CD14-positive monocyte (primary cell): ENCODE data around the gene MRPL48. TPM values are rescaled to one million over a fixed set of nuclear protein-coding genes. Genes with fewer than 3 reads are reported as not detected.

Experiments
- DNase-seq, 3 donors: peaks; one replicate each; pipeline ENCODE4 v3.0.0-alpha.2; 2011 to 2022
- H2AFZ ChIP-seq: 2 replicates; pipeline ENCODE4 v1.6.0; 2012; ENCODE audit warnings: mild to moderate bottlenecking, low read depth, low read length, inconsistent platforms; ENCODE audit not compliant: insufficient read depth, poor library complexity, severe bottlenecking
- H3K27ac ChIP-seq, 2 donors: 1 replicate in 1 of 2; 2 replicates in 1 of 2; pipeline ENCODE4 v1.5.1; 2012 to 2013; ENCODE audit warnings: low read length in 2 of 2, control low read depth in 1 of 2, inconsistent platforms in 1 of 2, low read depth in 1 of 2, mild to moderate bottlenecking in 1 of 2
- H3K27me3 ChIP-seq, 2 donors: one replicate each; pipeline versions ENCODE4 v1.6.0 to v1.6.1; 2011 to 2013; ENCODE audit warnings: low read length in 2 of 2; ENCODE audit not compliant: control insufficient read depth in 2 of 2, insufficient read depth in 2 of 2
- H3K36me3 ChIP-seq, 2 donors: replicated peaks in 1 of 2; 1 replicate in 1 of 2; 2 replicates in 1 of 2; pipeline versions ENCODE4 v1.5.1 to v1.6.1; 2012 to 2013; ENCODE audit warnings: low read length in 2 of 2, control low read depth in 1 of 2, inconsistent platforms in 1 of 2, mild to moderate bottlenecking in 1 of 2; ENCODE audit not compliant: insufficient read depth in 2 of 2, control insufficient read depth in 1 of 2
- H3K4me1 ChIP-seq, 2 donors: 1 replicate in 1 of 2; 2 replicates in 1 of 2; pipeline versions ENCODE4 v1.5.1 to v1.6.1; 2012 to 2013; ENCODE audit warnings: low read length in 2 of 2, control low read depth in 1 of 2, inconsistent platforms in 1 of 2, mild to moderate bottlenecking in 1 of 2, moderate library complexity in 1 of 2; ENCODE audit not compliant: insufficient read depth in 2 of 2, control insufficient read depth in 1 of 2
- H3K4me2 ChIP-seq: replicated peaks from 2 replicates; pipeline ENCODE3; 2012; ENCODE audit warnings: low read length, moderate library complexity, mild to moderate bottlenecking; ENCODE audit not compliant: poor library complexity, severe bottlenecking; ENCODE audit errors: extremely low read depth
- H3K4me3 ChIP-seq, 3 experiments: fragments of 200-600 bp in 1 of 3; sonication (generic) in 1 of 3; replicated peaks in 1 of 3; 1 replicate in 2 of 3; 2 replicates in 1 of 3; pipeline ENCODE4 v1.5.1; 2011 to 2013; ENCODE audit warnings: low read length in 3 of 3, mild to moderate bottlenecking in 3 of 3, control low read depth in 2 of 3, low read depth in 2 of 3, inconsistent platforms in 1 of 3, moderate library complexity in 1 of 3
- H3K79me2 ChIP-seq: 2 replicates; pipeline ENCODE4 v1.6.0; 2012; ENCODE audit warnings: mild to moderate bottlenecking, control low read depth, inconsistent platforms, low read length, moderate library complexity; ENCODE audit not compliant: insufficient read depth
- H3K9ac ChIP-seq: 2 replicates; pipeline ENCODE4 v1.6.0; 2017; ENCODE audit warnings: low read length, mild to moderate bottlenecking; ENCODE audit not compliant: insufficient read depth, poor library complexity, severe bottlenecking
- H3K9me3 ChIP-seq, 2 donors: replicated peaks in 1 of 2; 1 replicate in 1 of 2; 2 replicates in 1 of 2; pipeline versions ENCODE4 v1.5.1 to v1.6.1; 2012 to 2013; ENCODE audit warnings: low read length in 2 of 2, control low read depth in 1 of 2; ENCODE audit not compliant: control insufficient read depth in 1 of 2, insufficient read depth in 1 of 2
- H4K20me1 ChIP-seq: 2 replicates; pipeline ENCODE4 v1.6.0; 2012; ENCODE audit warnings: mild to moderate bottlenecking, low read length, control low read depth, moderate library complexity; ENCODE audit not compliant: insufficient read depth
- H3K27ac Mint-ChIP-seq, 7 donors: one replicate each; pipeline ENCODE4 v1.8.0; 2020; ENCODE audit warnings: mild to moderate bottlenecking in 7 of 7, mixed read lengths in 7 of 7, moderate library complexity in 6 of 7, inconsistent platforms in 2 of 7
- H3K27me3 Mint-ChIP-seq, 3 donors: one replicate each; pipeline ENCODE4 v1.8.0; 2021 to 2022; ENCODE audit warnings: low read depth in 3 of 3, mild to moderate bottlenecking in 3 of 3, mixed read lengths in 3 of 3, moderate library complexity in 3 of 3, inconsistent platforms in 1 of 3
- H3K36me3 Mint-ChIP-seq, 2 donors: one replicate each; pipeline ENCODE4 v1.8.0; 2020; ENCODE audit warnings: mixed read lengths in 2 of 2, inconsistent platforms in 1 of 2, mild to moderate bottlenecking in 1 of 2
- H3K4me1 Mint-ChIP-seq: one replicate; pipeline ENCODE4 v1.8.0; 2020; ENCODE audit warnings: mild to moderate bottlenecking, mixed read lengths
- H3K4me3 Mint-ChIP-seq, 2 donors: one replicate each; pipeline ENCODE4 v1.8.0; 2020; ENCODE audit warnings: mild to moderate bottlenecking in 2 of 2, mixed read lengths in 2 of 2, moderate library complexity in 1 of 2
- H3K9me3 Mint-ChIP-seq, 7 donors: one replicate each; pipeline ENCODE4 v1.8.0; 2020 to 2022; ENCODE audit warnings: mixed read lengths in 7 of 7, mild to moderate bottlenecking in 6 of 7, moderate library complexity in 6 of 7, inconsistent platforms in 2 of 7
- WGBS: methylation state at CpG from one replicate; pipeline ENCODE4 v1.1.5; 2013; ENCODE audit warnings: missing lambda C conversion rate; ENCODE audit not compliant: insufficient coverage; 5-methylcytosine and 5-hydroxymethylcytosine counted together
- intact Hi-C, 2 donors: fragments of 100-400 bp; cut with micrococcal nuclease; formaldehyde crosslinking; loops; one replicate each; pipeline versions ENCODE4 v1.15.0 to v1.15.1; 2023
- polyA plus RNA-seq, 3 donors: library from polyadenylated mRNA; depleted of rRNA in 1 of 3; unstranded in 2 of 3; stranded (reverse) in 1 of 3; fragments of 300-500 nt in 2 of 3; fragments of >200 nt in 1 of 3; fragmentation: Illumina TruSeq in 2 of 3; gene quantifications; 1 replicate in 2 of 3; 2 replicates in 1 of 3; pipeline ENCODE4 v1.2.3, GENCODE V29; 2012 to 2021
- TF ChIP-seq, protein P1 (sequence below): fragments of 200-600 bp; IDR thresholded peaks from one replicate; pipeline ENCODE4 v1.8.0; 2022; ENCODE audit warnings: antibody characterized with exemption, mild to moderate bottlenecking

The MRPL48 gene
- polyA plus RNA-seq, 3 donors: 17.8 to 43.1 (median 42.9) TPM

- H3K4me1 ChIP-seq: peaks cover 23 to 42% of the 10 kb centered on the region in 2 donors
- no peak overlapping the region for H2AFZ ChIP-seq
- WGBS: no CpG with 5 or more reads among the region's 1 CpG
- intact Hi-C loops: loop anchor here in 1 of 2 donors (5.0 kb wide), 1 partner anchor 33 kb away; the partner anchor contains the start of gene MRPL48
- H3K4me3 ChIP-seq: no peak overlapping the region
- no peaks in the 10 kb centered on the region for H3K27me3 ChIP-seq
- Mint-ChIP-seq H3K9me3 (peaks cover 0 to 6% (median 3%) of the 10 kb centered on the region in 7 donors), H3K36me3 (peaks cover 4 to 17% of the 10 kb centered on the region in 2 donors), H3K4me1 (peaks cover 52% of the 10 kb centered on the region), H3K27me3 (peaks cover 0 to 3% (median 0%) of the 10 kb centered on the region in 3 donors), H3K27ac (peak overlapping the region in 1 of 7 donors; percentile 32), H3K4me3 (no peak overlapping the region)
- TF ChIP-seq, protein P1, sequence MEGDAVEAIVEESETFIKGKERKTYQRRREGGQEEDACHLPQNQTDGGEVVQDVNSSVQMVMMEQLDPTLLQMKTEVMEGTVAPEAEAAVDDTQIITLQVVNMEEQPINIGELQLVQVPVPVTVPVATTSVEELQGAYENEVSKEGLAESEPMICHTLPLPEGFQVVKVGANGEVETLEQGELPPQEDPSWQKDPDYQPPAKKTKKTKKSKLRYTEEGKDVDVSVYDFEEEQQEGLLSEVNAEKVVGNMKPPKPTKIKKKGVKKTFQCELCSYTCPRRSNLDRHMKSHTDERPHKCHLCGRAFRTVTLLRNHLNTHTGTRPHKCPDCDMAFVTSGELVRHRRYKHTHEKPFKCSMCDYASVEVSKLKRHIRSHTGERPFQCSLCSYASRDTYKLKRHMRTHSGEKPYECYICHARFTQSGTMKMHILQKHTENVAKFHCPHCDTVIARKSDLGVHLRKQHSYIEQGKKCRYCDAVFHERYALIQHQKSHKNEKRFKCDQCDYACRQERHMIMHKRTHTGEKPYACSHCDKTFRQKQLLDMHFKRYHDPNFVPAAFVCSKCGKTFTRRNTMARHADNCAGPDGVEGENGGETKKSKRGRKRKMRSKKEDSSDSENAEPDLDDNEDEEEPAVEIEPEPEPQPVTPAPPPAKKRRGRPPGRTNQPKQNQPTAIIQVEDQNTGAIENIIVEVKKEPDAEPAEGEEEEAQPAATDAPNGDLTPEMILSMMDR: no peak
- peaks cover 0 to 5% of the 10 kb centered on the region in 2 donors for H3K36me3 ChIP-seq
- H4K20me1 ChIP-seq: peaks cover 97% of the 10 kb centered on the region
- no peak for DNase-seq
- peak overlapping the region in 1 of 2 donors; percentile 35 for H3K27ac ChIP-seq
- no peak overlapping the region for H3K9ac ChIP-seq
- no peak overlapping the region for H3K4me2 ChIP-seq
- H3K79me2 ChIP-seq: peaks cover 98% of the 10 kb centered on the region
- peaks cover 0 to 3% of the 10 kb centered on the region in 2 donors for H3K9me3 ChIP-seq
Measured at GRCh38 chr11:73753938-73754337, 33.7 kb upstream of the MRPL48 start.

- no peak overlapping the region for H3K4me2 ChIP-seq
- H2AFZ ChIP-seq: no peak overlapping the region
- TF ChIP-seq, protein P1: no peak
- peaks cover 21 to 39% of the 10 kb centered on the region in 2 donors for H3K4me1 ChIP-seq
- Mint-ChIP-seq H3K36me3 (peaks cover 4 to 17% of the 10 kb centered on the region in 2 donors), H3K4me1 (peaks cover 47% of the 10 kb centered on the region), H3K27me3 (peaks cover 0 to 3% (median 0%) of the 10 kb centered on the region in 3 donors), H3K4me3 (no peak overlapping the region), H3K27ac (peak overlapping the region in 5 of 7 donors; percentile 4 to 85 (median 72)), H3K9me3 (peaks cover 0 to 6% (median 3%) of the 10 kb centered on the region in 7 donors)
- H3K27me3 ChIP-seq: no peaks in the 10 kb centered on the region
- no peak overlapping the region for H3K9ac ChIP-seq
- H3K79me2 ChIP-seq: peaks cover 96% of the 10 kb centered on the region
- no peak for DNase-seq
- intact Hi-C loops: no loop called here
- peaks cover 92% of the 10 kb centered on the region for H4K20me1 ChIP-seq
- H3K36me3 ChIP-seq: peaks cover 0 to 5% of the 10 kb centered on the region in 2 donors
- H3K4me3 ChIP-seq: no peak overlapping the region
- peaks cover 0 to 3% of the 10 kb centered on the region in 2 donors for H3K9me3 ChIP-seq
- peak overlapping the region in 1 of 2 donors; percentile 41 for H3K27ac ChIP-seq
Measured at GRCh38 chr11:73755670-73756069, 32.0 kb upstream of the MRPL48 start.
